ENCODE data around the gene SLC47A2.

The SLC47A2 gene

GRCh38 chr17:19645734-19646201, 70.6 kb downstream of the SLC47A2 start:
- Histone ChIP-seq H2AFZ (ENCODE audit: low read length) (no peak overlapping the region), H3K9me3 (ENCODE audit: insufficient read depth, low read depth, low read length) (no peaks in the 10 kb centered on the region), H3K4me2 (ENCODE audit: low read depth, low read length, poor library complexity, severe bottlenecking) (no peak overlapping the region), H3F3A (ENCODE audit: low read depth) (no peaks in the 10 kb centered on the region), H3K79me2 (ENCODE audit: insufficient read depth, low read length) (no peaks in the 10 kb centered on the region), H4K20me1 (ENCODE audit: insufficient read depth, low read length, poor library complexity, severe bottlenecking) (no peaks in the 10 kb centered on the region), H3K9me2 (replicated peaks; ENCODE audit: low read depth, low read length) (no peaks in the 10 kb centered on the region), H3K4me1 (ENCODE audit: insufficient read depth, low read length, poor library complexity, severe bottlenecking) (no peaks in the 10 kb centered on the region), H3K36me3 (ENCODE audit: insufficient read depth, low read length) (no peaks in the 10 kb centered on the region), H3K4me3 (ENCODE audit: low read length, poor library complexity, severe bottlenecking) (no peak overlapping the region), H3K9ac (ENCODE audit: low read depth, low read length, poor library complexity, severe bottlenecking) (no peak overlapping the region), H3K27me3 (ENCODE audit: insufficient read depth, low read length, poor library complexity, severe bottlenecking) (no peaks in the 10 kb centered on the region)
- TF ChIP-seq EZH2phosphoT487 (IDR thresholded peaks at IDR 0.05; ENCODE audit: borderline replicate concordance) = no peak
- peak; percentile 91 for TF ChIP-seq CTCF (conservative IDR thresholded peaks at IDR 0.05; ENCODE audit: low read length)

GRCh38 chr17:19644493-19645210, 71.7 kb downstream of the SLC47A2 start:
- no peaks in the 10 kb centered on the region for H3K27me3 ChIP-seq (ENCODE audit: insufficient read depth, low read length, poor library complexity, severe bottlenecking)
- H3K4me2 ChIP-seq (ENCODE audit: low read depth, low read length, poor library complexity, severe bottlenecking) = no peak overlapping the region
- H3K9me2 ChIP-seq (replicated peaks; ENCODE audit: low read depth, low read length) = no peaks in the 10 kb centered on the region
- H3K79me2 ChIP-seq (ENCODE audit: insufficient read depth, low read length) = no peaks in the 10 kb centered on the region
- H3K4me1 ChIP-seq (ENCODE audit: insufficient read depth, low read length, poor library complexity, severe bottlenecking) = no peaks in the 10 kb centered on the region
- no peaks in the 10 kb centered on the region for H4K20me1 ChIP-seq (ENCODE audit: insufficient read depth, low read length, poor library complexity, severe bottlenecking)
- no peak overlapping the region for H2AFZ ChIP-seq (ENCODE audit: low read length)
- H3K36me3 ChIP-seq (ENCODE audit: insufficient read depth, low read length) = no peaks in the 10 kb centered on the region
- no peaks in the 10 kb centered on the region for H3F3A ChIP-seq (ENCODE audit: low read depth)
- no peak for TF ChIP-seq EZH2phosphoT487 (IDR thresholded peaks at IDR 0.05; ENCODE audit: borderline replicate concordance)
- TF ChIP-seq CTCF (conservative IDR thresholded peaks at IDR 0.05; ENCODE audit: low read length) = no peak
- H3K9ac ChIP-seq (ENCODE audit: low read depth, low read length, poor library complexity, severe bottlenecking) = no peak overlapping the region
- no peaks in the 10 kb centered on the region for H3K9me3 ChIP-seq (ENCODE audit: insufficient read depth, low read depth, low read length)
- no peak overlapping the region for H3K4me3 ChIP-seq (ENCODE audit: low read length, poor library complexity, severe bottlenecking)

GRCh38 chr17:19642373-19642893, 74.0 kb downstream of the SLC47A2 start:
- H3K9me2 ChIP-seq (replicated peaks; ENCODE audit: low read depth, low read length) = no peaks in the 10 kb centered on the region
- H3K9me3 ChIP-seq (ENCODE audit: insufficient read depth, low read depth, low read length) = no peaks in the 10 kb centered on the region
- no peaks in the 10 kb centered on the region for H3K36me3 ChIP-seq (ENCODE audit: insufficient read depth, low read length)
- H3K4me1 ChIP-seq (ENCODE audit: insufficient read depth, low read length, poor library complexity, severe bottlenecking) = no peaks in the 10 kb centered on the region
- H3K4me2 ChIP-seq (ENCODE audit: low read depth, low read length, poor library complexity, severe bottlenecking) = no peak overlapping the region
- H2AFZ ChIP-seq (ENCODE audit: low read length) = no peak overlapping the region
- no peak for TF ChIP-seq CTCF (conservative IDR thresholded peaks at IDR 0.05; ENCODE audit: low read length)
- TF ChIP-seq EZH2phosphoT487 (IDR thresholded peaks at IDR 0.05; ENCODE audit: borderline replicate concordance) = no peak
- no peaks in the 10 kb centered on the region for H3F3A ChIP-seq (ENCODE audit: low read depth)
- H3K9ac ChIP-seq (ENCODE audit: low read depth, low read length, poor library complexity, severe bottlenecking) = no peak overlapping the region
- no peaks in the 10 kb centered on the region for H4K20me1 ChIP-seq (ENCODE audit: insufficient read depth, low read length, poor library complexity, severe bottlenecking)
- H3K4me3 ChIP-seq (ENCODE audit: low read length, poor library complexity, severe bottlenecking) = no peak overlapping the region
- H3K27me3 ChIP-seq (ENCODE audit: insufficient read depth, low read length, poor library complexity, severe bottlenecking) = no peaks in the 10 kb centered on the region
- no peaks in the 10 kb centered on the region for H3K79me2 ChIP-seq (ENCODE audit: insufficient read depth, low read length)

Data from Loucy (cell line).